ENCODE measurements around the gene LILRA2. TPM values are rescaled to one million over a fixed set of nuclear protein-coding genes. Genes with fewer than 3 reads are reported as not detected.

The LILRA2 gene
- total and polyA plus RNA-seq, 2 of the 13 experiments (the other 11 are each of a cell fraction or from before 2014, with no cell fraction given), result 0.53 TPM; not detected in 1

GRCh38 chr19:54616821-54617560 is 43.4 kb downstream of the LILRA2 start:
- POLR2A ChIA-PET, result no interaction called here
- FAIRE-seq (no peak), ATAC-seq (no peak), DNase-seq (ENCODE audit: low spot score) (no peak)
- intact Hi-C loops (cut with micrococcal nuclease; ENCODE audit: unreplicated experiment) (no loop called here), in situ Hi-C loops (cut with HindIII; ENCODE audit: extremely low pct_ligation_motif_present, low pct_unique_long_range_greater_than_20kb) (no loop called here)
- H3K79me2 ChIP-seq (ENCODE audit: insufficient read depth, low read length), result no peaks in the 10 kb centered on the region
- no peaks in the 10 kb centered on the region for H3K36me3 ChIP-seq (replicated peaks in 1 of 2; ENCODE audit: control insufficient read depth in 1 of 2, insufficient read depth in 2 of 2, low read length in 2 of 2)
- no peaks in the 10 kb centered on the region for H3K27me3 ChIP-seq (ENCODE audit: control insufficient read depth in 1 of 2, insufficient read depth in 2 of 2, low read length in 2 of 2)
- no peak for TF ChIP-seq NFIC (IDR thresholded peaks at IDR 0.05; ENCODE audit: low read length)
- TF ChIP-seq ZFP37 (CRISPR knock-in tag; IDR thresholded peaks at IDR 0.05; ENCODE audit: borderline replicate concordance), result no peak
- no peak for TF ChIP-seq RERE (CRISPR knock-in tag; IDR thresholded peaks at IDR 0.05; ENCODE audit: low read depth)
- TF ChIP-seq PHF8 (CRISPR knock-in tag; IDR thresholded peaks at IDR 0.05), result no peak
- no peak for TF ChIP-seq KDM5B (CRISPR knock-in tag; IDR thresholded peaks at IDR 0.05; ENCODE audit: borderline replicate concordance)
- TF ChIP-seq ZNF740 (CRISPR knock-in tag; IDR thresholded peaks at IDR 0.05), result no peak
- TF ChIP-seq HMGXB4 (CRISPR knock-in tag; IDR thresholded peaks at IDR 0.05; ENCODE audit: borderline replicate concordance in 1 of 2, low read depth in 1 of 2), result no peak
- no peaks in the 10 kb centered on the region for H3K4me1 ChIP-seq (ENCODE audit: insufficient read depth, low read length)
- CTCF ChIA-PET (ENCODE audit: low intra/inter-chr PET ratio, low total read pairs), result no interaction called here
- no TSS peak for BruUV-seq (replicated peaks)
- 17% methylated on average over 5 of the region's 5 CpGs for WGBS (ENCODE audit: low lambda C conversion rate)
- no peaks in the 10 kb centered on the region for H3K9me3 ChIP-seq (ENCODE audit: low read length)
- no peak overlapping the region for H3K4me3 ChIP-seq (replicated peaks in 1 of 3; ENCODE audit: insufficient read depth in 1 of 3, low read depth in 2 of 3, low read length in 3 of 3)
- H2AFZ ChIP-seq (ENCODE audit: low read length), result no peak overlapping the region
- no peaks in the 10 kb centered on the region for H4K20me1 ChIP-seq (ENCODE audit: insufficient read depth, low read length)
- H3K4me2 ChIP-seq (ENCODE audit: low read depth, low read length), result no peak overlapping the region
- no peak overlapping the region for H3K27ac ChIP-seq (ENCODE audit: extremely low read length, insufficient read depth, low read length)
- H3K9ac ChIP-seq (ENCODE audit: insufficient read depth, low read depth, low read length), result no peak overlapping the region
